Hematopoietic multipotent progenitor cell treated with erythropoietin and hydrocortisone succinate and interleukin-3 and kit ligand, for 15 days (in vitro differentiated cells): Measurements from ENCODE around the gene EPHB2.

Source experiments
- DNase-seq: peaks from one replicate; pipeline ENCODE4 v3.0.0-alpha.2; 2015; ENCODE audit warnings: low spot score

The EPHB2 gene

DNA sequence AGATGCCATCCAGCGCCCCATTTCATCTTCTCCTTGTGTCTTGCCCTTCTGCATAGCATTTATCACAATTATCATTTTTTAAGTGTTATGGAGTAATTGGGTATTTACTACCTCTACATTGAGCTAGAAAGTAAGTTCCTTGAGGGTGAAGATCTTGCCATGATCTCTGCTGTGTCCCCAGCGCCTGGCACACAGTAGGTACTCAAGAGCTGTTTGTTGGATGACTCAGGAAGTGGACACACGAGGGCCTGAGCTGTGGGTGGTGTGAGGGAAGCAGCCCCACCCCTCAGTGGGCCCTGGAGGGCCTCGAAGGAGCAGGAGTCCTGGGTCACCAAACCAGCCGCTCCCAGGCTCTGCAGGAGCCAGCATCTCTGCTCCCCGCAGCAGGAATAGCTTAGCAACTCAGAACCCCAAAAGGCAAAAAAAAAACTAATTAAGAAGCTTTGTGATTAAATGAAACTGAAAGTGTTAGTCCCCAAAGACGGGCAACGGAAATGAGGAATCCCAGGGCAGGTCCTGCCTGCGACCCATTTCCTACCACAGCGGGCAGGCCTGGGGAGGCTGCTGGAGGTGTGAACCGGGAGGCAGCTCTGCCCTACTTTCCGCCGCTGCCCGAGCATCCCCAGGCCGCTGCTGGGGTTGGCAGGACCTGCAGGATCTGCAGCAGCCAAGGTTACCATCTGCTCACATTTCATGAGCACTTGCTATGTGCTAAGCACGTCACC is 174.3 kb downstream of the EPHB2 start:
- DNase-seq: no peak

DNA sequence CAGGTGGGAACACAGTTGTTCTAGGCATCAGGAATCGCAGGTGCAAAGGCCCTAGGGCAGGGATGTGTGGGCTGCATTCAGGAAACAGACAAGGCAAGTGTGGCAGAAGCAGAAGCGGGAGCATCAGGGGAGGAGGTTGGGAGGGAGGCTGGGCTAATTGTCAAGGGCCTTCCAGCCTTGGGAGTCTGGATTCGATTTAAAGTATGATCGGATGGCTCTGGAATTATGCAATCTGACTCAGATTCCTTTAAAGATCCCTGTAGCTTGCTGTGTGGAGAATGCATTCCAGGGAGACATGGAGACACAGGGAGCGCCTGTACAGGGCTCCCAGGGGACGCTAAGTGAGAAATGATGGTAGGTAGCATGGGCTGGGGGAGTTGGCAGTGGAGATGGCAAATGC is 175.6 kb downstream of the EPHB2 start:
- DNase-seq: no peak

DNA sequence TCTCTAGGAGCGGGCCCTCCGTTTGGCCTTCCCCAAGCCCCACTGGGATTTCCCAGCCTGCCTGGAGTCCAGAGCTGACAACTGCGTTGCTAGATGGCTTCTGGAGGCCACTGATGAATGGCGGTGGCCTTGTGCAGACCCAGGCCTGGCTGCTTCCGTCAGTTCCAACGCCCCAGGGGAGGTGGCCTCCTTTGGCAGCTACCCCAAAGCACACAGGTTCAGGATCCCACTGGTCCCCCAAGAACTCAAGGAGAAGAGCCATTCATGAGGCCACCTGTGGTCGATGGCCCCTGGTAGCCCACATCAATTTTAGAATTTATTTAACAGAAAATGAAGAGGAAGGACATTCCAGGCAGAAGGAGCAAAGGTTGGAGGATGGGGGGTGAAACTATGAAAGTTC is 176.9 kb downstream of the EPHB2 start:
- DNase-seq: no peak

DNA sequence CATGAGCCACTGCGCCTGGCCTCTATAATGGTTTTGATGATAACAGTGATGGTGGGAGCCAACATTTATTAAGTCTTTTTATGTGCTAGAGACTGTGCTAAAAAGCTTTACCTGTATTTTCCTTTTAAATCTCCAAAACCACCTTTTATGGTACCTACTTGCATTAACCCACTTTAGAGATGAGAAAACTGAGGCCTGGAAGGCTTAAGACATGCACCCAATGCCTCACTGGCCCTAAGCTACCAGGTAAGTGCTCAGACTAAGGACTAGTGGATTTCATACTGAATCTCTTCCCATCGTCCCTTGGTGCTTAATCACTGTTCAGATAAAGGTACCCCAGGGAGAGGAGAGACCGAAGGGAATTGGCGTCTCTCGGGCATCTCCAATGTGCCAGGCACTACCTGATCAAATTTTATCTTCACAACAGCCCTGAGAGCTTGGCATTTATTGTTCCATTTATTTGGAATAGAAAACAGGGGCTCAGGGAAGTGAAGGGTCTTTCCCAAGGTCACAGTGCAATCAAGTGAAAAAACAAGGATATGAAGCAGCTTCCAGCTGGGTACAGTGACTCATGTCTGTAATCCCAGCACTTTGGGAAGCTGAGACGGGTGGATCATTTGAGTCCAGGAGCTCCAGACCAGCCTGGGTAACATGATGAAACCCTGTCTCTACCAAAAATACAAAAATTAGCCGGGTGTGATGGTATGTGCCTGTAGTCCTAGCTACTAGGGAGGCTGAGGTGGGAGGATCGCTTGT is 177.9 kb downstream of the EPHB2 start:
- no peak for DNase-seq

DNA sequence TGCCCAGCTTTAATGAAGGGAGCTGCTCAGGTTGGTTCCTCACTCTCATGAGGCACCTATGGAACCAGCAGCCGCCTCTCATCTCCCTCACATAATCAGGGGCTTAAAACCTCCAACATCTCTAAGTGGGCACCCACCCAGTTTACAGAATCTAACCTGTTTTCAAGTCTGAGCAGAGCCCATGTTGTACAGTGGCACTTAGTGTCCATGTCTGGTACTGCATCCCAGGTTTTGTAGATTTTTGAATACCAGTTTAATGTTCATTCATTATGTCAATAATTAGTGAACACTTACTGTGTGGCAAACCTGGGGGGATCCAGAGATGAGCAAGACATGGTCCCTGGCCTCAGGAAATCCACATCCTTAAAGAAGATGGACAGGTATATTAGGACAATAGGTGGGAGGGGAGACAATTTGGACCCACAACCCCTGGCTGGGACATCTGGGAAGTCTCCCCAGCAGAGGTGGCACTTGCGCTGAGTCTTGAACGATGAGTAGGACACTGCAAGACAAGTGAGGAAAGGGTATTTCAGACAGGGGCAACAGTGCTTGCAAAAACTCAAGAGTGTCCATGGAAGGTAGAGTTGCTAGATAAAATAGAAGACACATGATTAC is 178.7 kb downstream of the EPHB2 start:
- no peak for DNase-seq

DNA sequence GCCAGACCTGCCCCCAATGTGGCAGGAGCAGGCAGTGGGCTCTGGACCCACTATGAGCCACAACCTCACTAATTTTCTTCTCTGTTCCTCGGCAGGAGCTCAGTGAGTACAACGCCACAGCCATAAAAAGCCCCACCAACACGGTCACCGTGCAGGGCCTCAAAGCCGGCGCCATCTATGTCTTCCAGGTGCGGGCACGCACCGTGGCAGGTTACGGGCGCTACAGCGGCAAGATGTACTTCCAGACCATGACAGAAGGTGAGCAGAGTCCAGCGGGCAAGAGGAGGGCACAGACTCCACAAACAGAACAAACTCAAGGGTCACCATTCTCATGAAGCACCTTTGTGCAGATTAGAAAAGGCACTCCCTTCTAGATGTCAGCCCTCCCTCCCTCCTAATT is 182.2 kb downstream of the EPHB2 start:
- no peak for DNase-seq

DNA sequence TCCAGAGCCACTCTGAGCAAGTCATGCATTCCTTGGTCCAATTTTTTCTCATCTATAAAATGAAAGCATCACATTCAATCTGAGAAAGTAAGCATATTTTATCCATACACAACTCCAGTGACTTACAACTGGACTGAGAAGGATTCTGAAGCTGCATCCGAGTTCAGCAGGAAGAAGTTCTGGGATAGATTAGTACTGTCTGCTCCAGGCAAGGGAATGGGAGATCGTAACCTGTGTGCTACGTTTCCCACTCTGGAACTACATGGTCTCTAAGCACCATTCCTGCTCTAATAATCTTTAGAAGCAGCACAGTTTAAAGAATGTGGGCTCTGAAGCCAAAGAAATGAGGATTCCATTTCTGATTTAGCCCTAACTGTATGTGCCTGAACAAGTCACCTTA is 182.7 kb downstream of the EPHB2 start:
- no peak for DNase-seq

DNA sequence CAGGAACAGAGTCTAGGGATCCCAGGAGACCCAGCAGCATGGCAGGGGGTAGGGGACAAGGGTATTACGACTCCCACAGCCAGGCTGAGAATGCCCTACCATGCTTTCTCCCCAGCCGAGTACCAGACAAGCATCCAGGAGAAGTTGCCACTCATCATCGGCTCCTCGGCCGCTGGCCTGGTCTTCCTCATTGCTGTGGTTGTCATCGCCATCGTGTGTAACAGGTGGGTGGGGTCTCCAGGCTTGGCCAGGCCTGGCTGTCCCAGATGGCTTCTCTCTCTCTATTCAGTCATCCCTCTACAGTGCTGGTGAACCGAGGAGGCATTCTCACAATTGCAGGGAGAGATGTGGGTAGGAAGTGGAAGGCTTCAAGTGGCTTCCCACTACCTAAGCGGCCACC is 184.7 kb downstream of the EPHB2 start:
- DNase-seq: no peak

DNA sequence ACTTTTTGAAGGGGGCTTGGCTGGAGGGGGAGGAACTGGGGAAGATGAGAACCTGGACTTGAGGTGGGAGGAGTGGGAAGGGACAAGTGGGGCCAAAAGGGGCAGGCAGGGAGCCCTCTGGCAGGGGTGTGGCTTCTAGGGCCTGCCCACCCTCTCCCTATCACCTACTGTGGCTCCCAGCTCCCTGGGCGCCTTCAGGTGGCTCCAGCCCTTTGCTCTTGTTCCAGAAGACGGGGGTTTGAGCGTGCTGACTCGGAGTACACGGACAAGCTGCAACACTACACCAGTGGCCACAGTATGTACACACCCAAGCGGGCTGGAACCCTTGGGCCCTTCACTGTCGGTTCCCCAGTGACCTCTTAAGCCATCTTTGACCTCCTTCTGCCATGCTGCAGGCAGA is 185.5 kb downstream of the EPHB2 start:
- DNase-seq: no peak

DNA sequence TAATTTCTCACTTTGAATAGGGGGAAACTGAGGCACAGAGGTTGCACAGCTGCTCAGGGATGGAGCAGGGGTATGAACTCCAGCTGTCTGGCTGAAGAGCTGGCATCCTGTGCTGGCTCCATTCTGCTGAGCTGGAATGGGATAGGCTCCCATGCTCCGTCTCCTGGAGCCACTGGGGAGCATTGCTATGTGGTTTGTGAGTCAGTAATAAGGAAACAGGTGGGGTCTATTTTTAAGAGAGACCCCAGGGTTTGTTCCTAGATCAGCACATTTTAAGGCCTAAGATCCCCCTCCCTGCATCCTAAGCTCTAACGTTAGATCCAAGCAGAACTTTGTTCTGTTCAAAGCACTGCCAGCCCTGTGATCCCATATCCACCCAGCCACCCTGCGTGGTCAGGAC is 189.8 kb downstream of the EPHB2 start:
- DNase-seq: no peak

DNA sequence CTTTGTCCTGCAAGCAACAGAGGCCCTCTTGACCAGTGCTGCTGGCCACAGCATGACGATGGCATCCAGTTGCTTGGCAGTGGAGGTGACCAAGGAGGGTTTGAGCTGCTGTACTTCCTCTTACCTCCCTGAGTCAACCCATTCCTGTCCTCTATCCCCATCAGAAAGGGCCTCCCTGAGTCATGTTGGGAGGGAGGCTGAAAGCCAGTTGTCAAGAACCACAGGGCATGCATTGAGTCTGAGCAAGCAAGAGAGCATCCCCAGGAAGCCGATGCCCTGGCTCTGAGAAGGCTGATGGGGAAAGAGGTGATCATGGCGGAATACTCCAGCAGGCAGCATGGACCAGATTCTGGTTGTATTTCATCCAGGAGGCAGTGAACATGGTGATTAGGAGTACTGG is 192.5 kb downstream of the EPHB2 start:
- no peak for DNase-seq

DNA sequence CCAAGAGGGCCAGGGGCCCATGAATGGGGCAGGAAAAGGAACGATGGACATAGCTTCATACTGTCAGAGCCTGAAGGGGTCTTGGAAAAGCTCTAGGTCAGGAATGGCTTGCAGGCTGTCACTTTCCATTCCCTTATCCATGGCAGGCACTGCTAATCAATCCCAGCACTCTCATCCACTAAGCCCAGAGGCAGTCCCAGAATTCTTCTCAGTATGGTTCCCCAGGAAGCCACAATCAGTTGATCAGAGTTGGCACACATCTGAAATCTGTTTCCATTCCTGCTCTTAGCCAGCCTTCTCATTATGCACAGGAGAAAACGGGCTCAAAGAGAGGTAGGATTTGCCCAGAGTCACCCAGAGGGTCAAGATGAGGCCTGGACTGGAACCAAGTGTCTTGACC is 196.3 kb downstream of the EPHB2 start:
- DNase-seq: no peak

DNA sequence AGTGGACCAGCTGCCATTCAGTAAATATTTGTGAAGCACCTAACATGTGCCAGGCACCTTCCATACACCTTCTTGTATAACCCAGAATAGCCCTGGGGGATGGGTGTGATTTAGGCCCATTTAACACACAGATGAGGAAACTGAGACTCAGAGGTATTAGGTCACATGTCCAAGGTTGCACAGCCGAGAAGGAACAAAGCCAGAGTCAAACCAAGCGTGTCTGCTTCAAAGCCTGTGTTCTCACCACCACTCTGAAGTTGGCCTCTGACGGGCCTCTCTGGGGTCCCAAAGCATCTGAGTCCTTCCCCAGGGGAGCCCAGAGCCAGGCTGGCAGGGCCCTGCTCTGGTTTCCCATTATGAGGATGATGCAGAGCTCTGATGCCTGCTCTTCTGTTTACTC is 196.9 kb downstream of the EPHB2 start:
- no peak for DNase-seq

DNA sequence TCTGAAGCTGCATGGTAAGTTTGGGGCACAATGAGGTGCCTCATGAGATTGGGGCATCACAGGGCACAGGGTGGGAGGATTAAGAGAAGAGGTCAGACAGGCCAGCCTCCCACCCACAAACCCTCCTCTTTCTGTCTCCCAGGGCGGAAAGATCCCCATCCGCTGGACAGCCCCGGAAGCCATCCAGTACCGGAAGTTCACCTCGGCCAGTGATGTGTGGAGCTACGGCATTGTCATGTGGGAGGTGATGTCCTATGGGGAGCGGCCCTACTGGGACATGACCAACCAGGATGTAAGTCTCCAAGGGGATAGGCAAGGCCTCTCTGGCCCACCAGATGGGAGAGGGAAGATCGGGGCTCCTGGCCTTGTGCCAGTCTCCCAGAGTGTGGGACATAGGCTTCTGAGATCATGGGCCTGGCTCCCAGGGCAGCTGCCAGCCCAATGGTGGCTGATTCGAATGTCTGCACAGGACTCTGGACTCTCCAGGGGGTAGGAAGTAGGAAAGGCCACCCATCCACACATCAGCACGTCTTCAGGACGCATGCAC is 198.3 kb downstream of the EPHB2 start:
- no peak for DNase-seq

DNA sequence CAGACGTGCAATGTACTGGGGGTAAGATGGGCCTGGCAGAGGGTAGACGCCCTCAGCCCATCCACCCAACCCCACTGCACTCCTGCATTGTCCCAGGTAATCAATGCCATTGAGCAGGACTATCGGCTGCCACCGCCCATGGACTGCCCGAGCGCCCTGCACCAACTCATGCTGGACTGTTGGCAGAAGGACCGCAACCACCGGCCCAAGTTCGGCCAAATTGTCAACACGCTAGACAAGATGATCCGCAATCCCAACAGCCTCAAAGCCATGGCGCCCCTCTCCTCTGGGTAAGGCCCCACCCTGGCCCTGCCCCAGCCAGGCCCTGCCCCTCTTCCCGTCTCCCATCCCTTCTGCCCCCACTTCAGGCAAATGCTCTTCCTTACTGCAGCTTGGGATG is 199.6 kb downstream of the EPHB2 start:
- DNase-seq: no peak

DNA sequence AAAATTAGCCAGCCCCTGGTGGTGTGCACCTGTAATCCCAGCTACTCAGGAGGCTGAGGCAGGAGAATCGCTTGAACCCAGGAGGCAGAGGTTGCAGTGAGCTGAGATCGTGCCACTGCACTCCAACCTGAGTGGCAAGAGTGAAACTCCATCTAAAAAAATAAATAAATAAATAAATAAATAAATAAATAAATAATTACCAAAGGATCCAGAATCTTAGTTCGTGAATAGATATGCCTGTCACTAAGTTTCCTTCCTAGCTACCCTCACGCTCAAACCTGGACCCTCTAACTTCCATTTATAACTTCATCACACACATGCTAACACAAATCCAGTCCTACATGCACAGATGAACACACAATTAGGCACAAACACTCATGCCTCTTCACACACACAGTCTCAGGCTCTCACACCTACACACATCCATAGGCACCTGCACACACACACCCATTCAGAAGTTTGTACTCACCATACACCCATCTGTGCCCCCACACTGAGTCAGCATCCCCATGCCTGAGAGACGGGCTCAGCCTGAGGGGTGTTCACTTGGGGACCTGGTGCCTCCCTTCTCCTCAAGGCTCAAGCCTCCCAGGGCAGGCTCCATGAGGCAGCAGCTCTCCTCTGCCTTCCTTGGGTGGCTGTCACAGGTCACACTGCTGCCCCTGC is 200.5 kb downstream of the EPHB2 start:
- no peak for DNase-seq

DNA sequence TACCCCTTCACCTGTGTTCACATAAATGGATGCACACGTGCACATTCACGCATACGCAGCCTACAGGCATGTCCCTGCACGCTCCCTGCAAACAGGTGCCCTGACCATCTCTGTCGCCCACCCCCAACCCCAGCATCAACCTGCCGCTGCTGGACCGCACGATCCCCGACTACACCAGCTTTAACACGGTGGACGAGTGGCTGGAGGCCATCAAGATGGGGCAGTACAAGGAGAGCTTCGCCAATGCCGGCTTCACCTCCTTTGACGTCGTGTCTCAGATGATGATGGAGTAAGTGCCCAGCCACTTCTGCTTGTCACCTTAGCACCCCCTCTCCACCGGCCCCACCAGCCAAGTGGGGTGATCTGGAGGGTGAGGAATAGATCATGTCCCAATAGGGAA is 201.7 kb downstream of the EPHB2 start:
- DNase-seq: no peak

DNA sequence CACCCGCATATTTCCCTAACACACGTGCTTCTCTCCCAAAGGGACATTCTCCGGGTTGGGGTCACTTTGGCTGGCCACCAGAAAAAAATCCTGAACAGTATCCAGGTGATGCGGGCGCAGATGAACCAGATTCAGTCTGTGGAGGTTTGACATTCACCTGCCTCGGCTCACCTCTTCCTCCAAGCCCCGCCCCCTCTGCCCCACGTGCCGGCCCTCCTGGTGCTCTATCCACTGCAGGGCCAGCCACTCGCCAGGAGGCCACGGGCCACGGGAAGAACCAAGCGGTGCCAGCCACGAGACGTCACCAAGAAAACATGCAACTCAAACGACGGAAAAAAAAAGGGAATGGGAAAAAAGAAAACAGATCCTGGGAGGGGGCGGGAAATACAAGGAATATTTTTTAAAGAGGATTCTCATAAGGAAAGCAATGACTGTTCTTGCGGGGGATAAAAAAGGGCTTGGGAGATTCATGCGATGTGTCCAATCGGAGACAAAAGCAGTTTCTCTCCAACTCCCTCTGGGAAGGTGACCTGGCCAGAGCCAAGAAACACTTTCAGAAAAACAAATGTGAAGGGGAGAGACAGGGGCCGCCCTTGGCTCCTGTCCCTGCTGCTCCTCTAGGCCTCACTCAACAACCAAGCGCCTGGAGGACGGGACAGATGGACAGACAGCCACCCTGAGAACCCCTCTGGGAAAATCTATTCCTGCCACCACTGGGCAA is 202.9 kb downstream of the EPHB2 start:
- DNase-seq: no peak

DNA sequence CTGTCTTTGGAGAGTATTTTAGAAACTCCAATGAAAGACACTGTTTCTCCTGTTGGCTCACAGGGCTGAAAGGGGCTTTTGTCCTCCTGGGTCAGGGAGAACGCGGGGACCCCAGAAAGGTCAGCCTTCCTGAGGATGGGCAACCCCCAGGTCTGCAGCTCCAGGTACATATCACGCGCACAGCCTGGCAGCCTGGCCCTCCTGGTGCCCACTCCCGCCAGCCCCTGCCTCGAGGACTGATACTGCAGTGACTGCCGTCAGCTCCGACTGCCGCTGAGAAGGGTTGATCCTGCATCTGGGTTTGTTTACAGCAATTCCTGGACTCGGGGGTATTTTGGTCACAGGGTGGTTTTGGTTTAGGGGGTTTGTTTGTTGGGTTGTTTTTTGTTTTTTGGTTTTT is 203.5 kb downstream of the EPHB2 start:
- DNase-seq: no peak

DNA sequence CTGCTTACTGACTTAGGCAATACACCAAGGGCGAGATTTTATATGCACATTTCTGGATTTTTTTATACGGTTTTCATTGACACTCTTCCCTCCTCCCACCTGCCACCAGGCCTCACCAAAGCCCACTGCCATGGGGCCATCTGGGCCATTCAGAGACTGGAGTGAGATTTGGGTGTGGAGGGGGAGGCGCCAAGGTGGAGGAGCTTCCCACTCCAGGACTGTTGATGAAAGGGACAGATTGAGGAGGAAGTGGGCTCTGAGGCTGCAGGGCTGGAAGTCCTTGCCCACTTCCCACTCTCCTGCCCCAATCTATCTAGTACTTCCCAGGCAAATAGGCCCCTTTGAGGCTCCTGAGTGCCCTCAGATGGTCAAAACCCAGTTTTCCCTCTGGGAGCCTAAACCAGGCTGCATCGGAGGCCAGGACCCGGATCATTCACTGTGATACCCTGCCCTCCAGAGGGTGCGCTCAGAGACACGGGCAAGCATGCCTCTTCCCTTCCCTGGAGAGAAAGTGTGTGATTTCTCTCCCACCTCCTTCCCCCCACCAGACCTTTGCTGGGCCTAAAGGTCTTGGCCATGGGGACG is 204.1 kb downstream of the EPHB2 start:
- no peak for DNase-seq

DNA sequence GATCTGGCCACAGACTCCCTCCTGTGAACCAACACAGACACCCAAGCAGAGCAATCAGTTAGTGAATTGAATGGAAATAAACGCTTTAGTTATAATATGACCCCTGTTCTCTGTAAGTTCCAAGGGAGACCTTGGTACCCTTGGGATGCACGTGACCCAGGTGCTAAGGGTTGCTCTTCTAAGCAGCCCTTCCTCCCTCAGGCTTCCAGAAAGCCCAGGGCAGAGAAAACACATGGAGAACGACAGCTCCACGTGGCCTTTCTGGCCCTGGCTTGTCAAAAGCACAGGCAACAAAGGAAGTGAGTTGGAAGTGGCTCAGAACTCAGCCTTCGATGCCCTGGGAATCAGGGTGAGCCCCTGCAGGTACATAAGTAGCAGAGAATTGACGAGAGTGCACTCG is 204.6 kb downstream of the EPHB2 start:
- DNase-seq: no peak
